Breast epithelium (tissue), 4 donors: ENCODE measurements around the gene DNMT3L. TPM values are rescaled to one million over a fixed set of nuclear protein-coding genes. Genes with fewer than 3 reads are reported as not detected.
A peak's percentile ranks its signal among the peaks of the same experiment; 100 is the strongest.
"Not testable (repeated sequence)": the region's sequence is repeated elsewhere in the genome, so short reads cannot be mapped to it uniquely, and the experiment has no call there.

Experiments used
- DNase-seq, 2 donors: peaks; one replicate each; pipeline ENCODE4 v3.0.0-alpha.2; 2019; ENCODE audit warnings: low spot score in 2 of 2
- H3K27ac ChIP-seq, 2 donors: fragments of 200-600 bp; sonication (generic) in 1 of 2; one replicate each; pipeline ENCODE4 v1.5.1; 2016 to 2019; ENCODE audit warnings: mild to moderate bottlenecking in 1 of 2
- H3K27me3 ChIP-seq, 2 donors: fragments of 200-600 bp; sonication (generic) in 1 of 2; one replicate each; pipeline versions ENCODE4 v1.5.1 to v1.6.0; 2017 to 2019; ENCODE audit warnings: control low read depth in 1 of 2, mild to moderate bottlenecking in 1 of 2
- H3K36me3 ChIP-seq: fragments of 200-600 bp; one replicate; pipeline ENCODE4 v1.5.1; 2019
- H3K4me1 ChIP-seq, 2 donors: fragments of 200-600 bp; sonication (generic); one replicate each; pipeline ENCODE4 v1.5.1; 2016 to 2019; ENCODE audit warnings: control low read depth in 1 of 2
- H3K4me3 ChIP-seq, 3 donors: fragments of 200-600 bp; sonication (generic); 1 replicate in 2 of 3; 2 replicates in 1 of 3; pipeline ENCODE4 v1.5.1; 2016 to 2019; ENCODE audit warnings: mild to moderate bottlenecking in 3 of 3, moderate library complexity in 2 of 3
- H3K9me3 ChIP-seq, 2 donors: fragments of 200-600 bp; sonication (generic) in 1 of 2; one replicate each; pipeline ENCODE4 v1.5.1; 2016 to 2019; ENCODE audit warnings: control low read depth in 1 of 2
- CTCF ChIP-seq, 3 donors: fragments of 450-650 bp; IDR thresholded peaks; one replicate each; pipeline ENCODE4 v1.5.1; 2016 to 2017; ENCODE audit warnings: antibody characterized with exemption in 3 of 3, mild to moderate bottlenecking in 3 of 3, moderate library complexity in 3 of 3
- POLR2A ChIP-seq: fragments of 450-650 bp; IDR thresholded peaks from one replicate; pipeline ENCODE4 v1.6.1; 2016; ENCODE audit warnings: antibody characterized with exemption, mild to moderate bottlenecking, moderate library complexity
- POLR2AphosphoS5 ChIP-seq, 3 donors: sonication (generic); formaldehyde crosslinking; IDR thresholded peaks; one replicate each; pipeline ENCODE4 v1.6.1; 2017; ENCODE audit warnings: antibody characterized with exemption in 3 of 3
- intact Hi-C: fragments of 100-400 bp; cut with DNase I; formaldehyde crosslinking; loops from one replicate; pipeline ENCODE4 v1.15.1; 2023; ENCODE audit warnings: low total_unique reads
- total RNA-seq, 3 donors: library from RNA; depleted of rRNA; stranded (reverse); fragments of >200 nt; gene quantifications; one replicate each; pipeline ENCODE4 v1.1.0, GENCODE V29; 2016

Gene DNMT3L
- total RNA-seq, 3 donors from 2014 or later: not detected

GRCh38 chr21:44304877-44305293 is 43.2 kb upstream of the DNMT3L start:
- Histone ChIP-seq H3K4me3 (no peak overlapping the region), H3K27ac (peak overlapping the region in 1 of 2 donors; percentile 76), H3K4me1 (peaks cover 3 to 33% of the 10 kb centered on the region in 2 donors), H3K36me3 (no peaks in the 10 kb centered on the region), H3K27me3 (no peaks in the 10 kb centered on the region), H3K9me3 (no peaks in the 10 kb centered on the region)
- DNase-seq: no peak
- TF ChIP-seq POLR2A: no peak
- TF ChIP-seq CTCF (IDR thresholded peaks at IDR 0.05): peak in 2 of 3 donors; percentile 35 to 49
- intact Hi-C loops: no loop called here

- DNase-seq: no peak
- peaks cover 3 to 33% of the 10 kb centered on the region in 2 donors for H3K4me1 ChIP-seq
- no peaks in the 10 kb centered on the region for H3K9me3 ChIP-seq
- intact Hi-C loops: no loop called here
- peak overlapping the region; percentile 61 to 70 for H3K27ac ChIP-seq
- H3K4me3 ChIP-seq: no peak overlapping the region
- no peaks in the 10 kb centered on the region for H3K36me3 ChIP-seq
- TF ChIP-seq CTCF (IDR thresholded peaks at IDR 0.05): no peak
- no peak for TF ChIP-seq POLR2AphosphoS5 (IDR thresholded peaks at IDR 0.05)
- no peak for TF ChIP-seq POLR2A
- H3K27me3 ChIP-seq: no peaks in the 10 kb centered on the region
These were observed 42.4 kb upstream of the DNMT3L start for GRCh38 chr21:44304011-44304616.

- no peak overlapping the region for H3K4me3 ChIP-seq
- no peaks in the 10 kb centered on the region for H3K36me3 ChIP-seq
- TF ChIP-seq POLR2AphosphoS5 (IDR thresholded peaks at IDR 0.05) (no peak), CTCF (IDR thresholded peaks at IDR 0.05) (no peak)
- H3K4me1 ChIP-seq: peaks cover 3 to 33% of the 10 kb centered on the region in 2 donors
- DNase-seq: no peak
- intact Hi-C loops: no loop called here
- no peaks in the 10 kb centered on the region for H3K27me3 ChIP-seq
- H3K27ac ChIP-seq: peak overlapping the region; percentile 61 to 70
- no peaks in the 10 kb centered on the region for H3K9me3 ChIP-seq
These were observed 41.8 kb upstream of the DNMT3L start for GRCh38 chr21:44303490-44303981.

GRCh38 chr21:44302573-44303401 is 41.1 kb upstream of the DNMT3L start:
- DNase-seq, H3K9me3 ChIP-seq, H3K27me3 ChIP-seq, H3K36me3 ChIP-seq, intact Hi-C loops, H3K4me3 ChIP-seq: not testable (repeated sequence)
- peak in 1 of 3 donors; percentile 7 for TF ChIP-seq CTCF (IDR thresholded peaks at IDR 0.05)
- Histone ChIP-seq H3K4me1 (peaks cover 3 to 32% of the 10 kb centered on the region in 2 donors), H3K27ac (peak overlapping the region in 1 of 2 donors; percentile 9)

- Histone ChIP-seq H3K36me3 (no peaks in the 10 kb centered on the region), H3K9me3 (no peaks in the 10 kb centered on the region), H3K4me1 (peaks cover 3 to 34% of the 10 kb centered on the region in 2 donors), H3K27me3 (no peaks in the 10 kb centered on the region), H3K4me3 (no peak overlapping the region), H3K27ac (peak overlapping the region in 1 of 2 donors; percentile 87)
- DNase-seq: no peak
- TF ChIP-seq POLR2AphosphoS5 (IDR thresholded peaks at IDR 0.05): no peak
- intact Hi-C loops: no loop called here
These were observed 40.3 kb upstream of the DNMT3L start for GRCh38 chr21:44301961-44302406.
